ENCODE measurements around the gene AP1S3.
"Not testable (repeated sequence)": the region's sequence is repeated elsewhere in the genome, so short reads cannot be mapped to it uniquely, and the experiment has no call there.

Gene AP1S3

DNA sequence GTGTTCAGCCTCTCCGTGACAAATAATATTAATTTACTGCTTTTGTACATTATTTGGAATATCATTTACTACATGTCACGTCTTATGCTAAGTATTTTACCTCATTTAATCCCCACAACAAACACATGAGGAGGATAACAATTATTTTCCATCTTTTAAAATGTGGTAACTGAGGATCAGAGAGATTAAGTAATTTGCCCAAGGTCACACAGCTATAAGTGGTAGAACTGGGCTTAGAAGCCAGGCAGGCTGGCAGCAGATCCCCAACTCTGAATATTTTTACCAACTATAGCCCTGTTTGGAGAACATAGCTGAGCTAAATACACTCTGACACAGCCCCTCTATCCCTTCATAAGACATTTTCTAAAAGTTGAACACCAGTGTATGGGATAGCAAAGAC, 24.1 kb downstream of the AP1S3 start:
- Histone ChIP-seq H3K9me3 (no peaks in the 10 kb centered on the region), H3K36me3 (replicated peaks) (no peaks in the 10 kb centered on the region), H3K4me1 (peaks cover 9% of the 10 kb centered on the region), H3K27me3 (ENCODE audit: low read depth) (no peaks in the 10 kb centered on the region), H3K4me3 (no peak overlapping the region)
- no peak for DNase-seq (ENCODE audit: low spot score in 2 of 2)
- in situ Hi-C loops (cut with MboI; ENCODE audit: low sequenced_read_pairs) = no loop called here

DNA sequence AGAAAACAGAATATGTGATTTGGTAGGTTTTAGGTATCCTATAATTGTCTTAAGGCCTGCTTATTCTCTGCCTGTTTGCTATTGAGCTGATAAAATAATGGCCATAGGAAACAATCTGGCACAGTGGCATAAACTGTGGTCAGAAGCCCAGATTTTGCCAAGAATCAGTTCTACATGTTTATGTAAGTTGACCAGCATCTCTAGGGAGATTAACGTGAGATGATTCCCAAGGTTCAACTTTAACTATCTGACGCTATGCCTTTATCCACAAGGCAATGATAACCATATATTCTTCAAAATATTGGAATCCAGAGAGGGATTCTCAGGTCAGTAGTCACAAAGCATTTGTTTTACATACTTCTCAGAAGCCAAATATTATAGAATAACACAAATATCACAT, 25.6 kb downstream of the AP1S3 start:
- Histone ChIP-seq H3K4me3 (no peak overlapping the region), H3K9me3 (no peaks in the 10 kb centered on the region), H3K27me3 (ENCODE audit: low read depth) (no peaks in the 10 kb centered on the region), H3K4me1 (peaks cover 9% of the 10 kb centered on the region), H3K36me3 (replicated peaks) (no peaks in the 10 kb centered on the region)
- no peak for DNase-seq (ENCODE audit: low spot score in 2 of 2)
- in situ Hi-C loops (cut with MboI; ENCODE audit: low sequenced_read_pairs) = no loop called here

DNA sequence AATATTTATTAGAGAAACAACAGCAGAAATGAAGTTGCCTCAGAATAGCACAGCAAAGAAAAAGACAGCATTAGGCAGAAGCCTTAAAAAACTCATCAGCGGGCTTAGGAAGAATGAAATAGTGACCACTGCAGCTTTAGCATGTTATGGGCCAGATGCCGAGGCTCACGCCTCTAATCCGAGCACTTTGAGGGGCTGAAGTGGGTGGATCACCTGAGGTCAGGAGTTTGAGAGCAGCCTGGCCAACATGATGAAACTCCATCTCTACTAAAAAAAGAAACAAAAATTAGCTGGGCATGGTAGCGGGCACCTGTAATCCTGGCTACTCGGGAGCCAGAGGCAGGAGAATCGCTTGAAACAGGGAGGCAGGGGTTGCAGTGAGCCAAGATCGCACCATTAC, 32.4 kb downstream of the AP1S3 start:
- no peak for DNase-seq (ENCODE audit: low spot score in 2 of 2)
- H3K36me3 ChIP-seq (replicated peaks) = no peaks in the 10 kb centered on the region
- H3K4me3 ChIP-seq = no peak overlapping the region
- no peaks in the 10 kb centered on the region for H3K4me1 ChIP-seq
- no peaks in the 10 kb centered on the region for H3K27me3 ChIP-seq (ENCODE audit: low read depth)
- no peaks in the 10 kb centered on the region for H3K9me3 ChIP-seq
- in situ Hi-C loops (cut with MboI; ENCODE audit: low sequenced_read_pairs) = no loop called here

DNA sequence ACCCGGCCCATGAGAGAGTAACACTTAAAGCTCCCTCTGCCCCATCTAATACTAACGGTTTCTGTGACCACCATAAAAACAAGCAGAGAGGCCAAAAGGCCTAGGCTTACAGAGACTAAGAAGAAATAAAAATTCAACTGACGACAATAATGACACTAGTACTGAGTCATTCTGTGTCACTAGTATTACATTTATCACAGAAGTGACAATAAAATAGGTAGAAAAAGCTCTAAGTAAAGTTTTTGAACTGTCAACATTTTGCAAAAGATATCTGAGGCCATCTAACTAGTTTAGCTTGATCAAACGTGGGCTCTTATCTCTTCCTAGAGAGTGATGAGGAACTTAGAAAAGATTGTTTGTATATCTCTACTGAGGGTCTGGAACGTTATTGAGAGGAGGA, 35.6 kb downstream of the AP1S3 start:
- no peak for DNase-seq (ENCODE audit: low spot score in 2 of 2)
- in situ Hi-C loops (cut with MboI; ENCODE audit: low sequenced_read_pairs) = no loop called here
- no peaks in the 10 kb centered on the region for H3K36me3 ChIP-seq (replicated peaks)
- no peaks in the 10 kb centered on the region for H3K9me3 ChIP-seq
- no peaks in the 10 kb centered on the region for H3K4me1 ChIP-seq
- no peak overlapping the region for H3K4me3 ChIP-seq
- H3K27me3 ChIP-seq (ENCODE audit: low read depth) = no peaks in the 10 kb centered on the region

DNA sequence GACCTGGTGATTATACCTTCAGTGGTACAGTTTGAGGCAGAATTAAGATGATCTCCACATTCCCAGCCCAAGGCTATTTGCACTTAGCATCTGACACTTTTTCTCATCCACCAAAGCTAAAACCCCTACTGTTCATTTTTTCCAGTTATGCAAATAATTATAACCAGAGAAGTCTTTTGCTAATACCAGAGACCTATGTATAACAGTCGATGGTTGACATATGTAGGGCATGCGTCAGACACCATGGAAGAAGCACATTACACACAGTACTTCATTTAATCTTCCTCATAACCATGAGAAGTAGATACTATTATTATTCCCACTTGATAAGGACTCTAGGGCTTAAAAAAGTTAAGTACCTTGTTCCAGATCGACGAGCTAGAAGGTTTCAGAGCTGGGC, 36.5 kb downstream of the AP1S3 start:
- Histone ChIP-seq H3K4me1 (no peaks in the 10 kb centered on the region), H3K36me3 (replicated peaks) (no peaks in the 10 kb centered on the region), H3K4me3 (no peak overlapping the region), H3K27me3 (ENCODE audit: low read depth) (no peaks in the 10 kb centered on the region), H3K9me3 (no peaks in the 10 kb centered on the region)
- no peak for DNase-seq (ENCODE audit: low spot score in 2 of 2)
- in situ Hi-C loops (cut with MboI; ENCODE audit: low sequenced_read_pairs) = no loop called here

DNA sequence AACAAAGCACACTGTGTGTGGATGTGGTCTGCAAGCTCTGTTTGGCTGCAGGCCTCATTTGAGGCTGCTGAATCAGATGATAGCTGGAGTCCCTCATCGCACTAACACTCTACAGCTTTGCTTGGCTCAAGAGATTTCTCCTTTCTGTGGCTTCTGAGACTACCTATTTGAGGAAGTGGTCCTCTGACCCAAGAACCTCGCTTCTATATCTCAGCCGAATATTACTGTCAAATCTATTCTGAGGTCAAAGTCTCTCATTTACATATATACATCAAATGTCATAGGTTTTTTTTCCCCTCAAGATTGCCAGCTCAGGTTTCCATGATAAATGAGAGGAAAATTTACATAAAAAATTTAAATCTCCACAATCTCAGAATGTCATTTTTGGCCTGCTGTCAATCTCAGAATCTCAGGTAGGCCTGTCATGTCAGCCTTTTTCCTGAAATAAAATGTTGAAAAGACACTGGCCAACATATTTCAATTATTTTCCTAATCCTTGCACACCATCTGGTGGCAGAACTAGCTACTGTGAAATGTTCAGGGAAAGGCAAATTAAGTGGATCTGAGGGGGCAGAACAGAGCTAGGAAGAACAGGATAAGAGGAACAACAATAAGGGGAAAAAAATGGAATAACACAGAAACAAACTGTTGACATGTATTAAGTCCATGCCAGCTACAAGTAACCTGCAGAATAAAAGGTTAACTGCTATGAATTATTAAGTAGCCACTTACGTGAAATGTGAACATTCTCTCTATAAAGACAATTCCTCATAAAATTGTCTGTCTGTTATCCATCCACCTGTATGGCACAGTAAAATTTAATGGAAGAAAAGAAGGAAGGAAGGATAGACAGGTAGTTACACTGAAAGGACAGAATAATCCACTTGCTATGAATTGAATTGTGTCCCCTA, 39.3 kb downstream of the AP1S3 start:
- Histone ChIP-seq H3K4me3 (no peak overlapping the region), H3K27me3 (ENCODE audit: low read depth) (no peaks in the 10 kb centered on the region), H3K4me1 (no peaks in the 10 kb centered on the region), H3K9me3 (no peaks in the 10 kb centered on the region), H3K36me3 (replicated peaks) (no peaks in the 10 kb centered on the region)
- in situ Hi-C loops (cut with MboI; ENCODE audit: low sequenced_read_pairs) = no loop called here
- DNase-seq (ENCODE audit: low spot score in 2 of 2) = no peak

DNA sequence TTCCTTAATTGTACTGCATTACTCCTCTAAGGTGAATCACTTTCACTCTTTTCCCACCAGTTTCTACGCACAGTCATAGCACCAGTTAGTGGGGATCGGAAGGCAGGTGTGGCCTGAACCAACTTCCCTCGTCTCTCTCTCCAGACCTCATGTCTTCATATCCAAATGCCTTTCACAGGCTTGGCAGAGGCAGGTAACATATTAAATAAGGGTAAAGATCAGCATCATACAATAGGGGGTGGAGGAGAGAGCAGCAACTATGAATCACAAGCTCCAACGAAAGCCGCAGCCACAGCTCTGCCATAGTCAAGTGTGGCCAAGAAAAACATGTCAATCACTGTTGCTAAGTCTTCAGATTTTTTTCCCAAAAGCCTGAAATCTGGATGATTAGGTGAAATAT, 40.3 kb downstream of the AP1S3 start:
- no peaks in the 10 kb centered on the region for H3K4me1 ChIP-seq
- H3K36me3 ChIP-seq (replicated peaks) = no peaks in the 10 kb centered on the region
- no peaks in the 10 kb centered on the region; the same call in 1 of the 2 replicates for H3K9me3 ChIP-seq
- no peak overlapping the region for H3K4me3 ChIP-seq
- DNase-seq (ENCODE audit: low spot score in 2 of 2) = no peak
- no peaks in the 10 kb centered on the region for H3K27me3 ChIP-seq (ENCODE audit: low read depth)
- in situ Hi-C loops (cut with MboI; ENCODE audit: low sequenced_read_pairs) = no loop called here

DNA sequence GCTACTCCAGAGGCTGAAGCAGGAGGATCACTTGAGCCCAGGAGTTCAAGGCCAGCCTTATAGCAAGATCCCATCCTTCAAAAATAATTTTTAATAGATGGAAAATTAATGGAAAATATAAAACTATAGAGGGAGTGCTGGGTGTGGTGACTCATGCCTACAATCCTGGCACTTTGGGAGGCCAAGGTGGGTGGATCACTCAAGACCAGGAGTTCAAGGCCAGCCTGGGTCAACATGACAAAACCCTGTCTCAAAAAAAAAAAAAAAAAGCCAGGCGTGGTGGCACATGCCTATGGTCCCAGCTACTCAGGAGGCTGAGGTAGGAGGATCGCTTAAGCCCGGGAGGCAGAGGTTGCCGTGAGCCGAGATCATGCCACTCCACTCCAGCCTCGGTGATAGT, 48.0 kb downstream of the AP1S3 start:
- Histone ChIP-seq H3K4me1 (no peaks in the 10 kb centered on the region), H3K27me3 (ENCODE audit: low read depth) (no peaks in the 10 kb centered on the region), H3K36me3 (replicated peaks) (no peaks in the 10 kb centered on the region), H3K4me3 (no peak overlapping the region), H3K9me3 (no peaks in the 10 kb centered on the region; the same call in 1 of the 2 replicates)
- DNase-seq (ENCODE audit: low spot score in 2 of 2) = no peak
- in situ Hi-C loops (cut with MboI; ENCODE audit: low sequenced_read_pairs) = no loop called here

DNA sequence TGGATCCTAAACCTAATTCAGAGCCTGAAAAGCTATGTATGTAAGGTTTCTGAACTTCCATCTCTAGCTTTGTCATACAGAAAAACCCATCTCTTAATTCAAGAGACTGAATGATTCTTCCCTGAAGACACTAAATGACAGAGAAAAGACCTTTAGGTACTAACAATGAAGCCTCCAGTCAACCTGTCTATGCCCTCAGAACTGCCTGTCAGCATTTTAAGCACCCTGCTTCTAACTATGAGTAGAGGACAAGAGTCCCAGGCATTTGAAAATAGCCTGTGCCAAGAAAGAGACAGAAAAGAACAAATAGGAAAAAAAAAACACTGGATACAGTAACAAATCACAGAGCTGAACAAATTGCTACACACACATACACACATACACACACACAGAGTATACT, 48.6 kb downstream of the AP1S3 start:
- Histone ChIP-seq H3K4me3 (no peak overlapping the region), H3K27me3 (ENCODE audit: low read depth) (no peaks in the 10 kb centered on the region), H3K4me1 (no peaks in the 10 kb centered on the region), H3K36me3 (replicated peaks) (no peaks in the 10 kb centered on the region), H3K9me3 (no peaks in the 10 kb centered on the region; the same call in 1 of the 2 replicates)
- in situ Hi-C loops (cut with MboI; ENCODE audit: low sequenced_read_pairs) = no loop called here
- DNase-seq (ENCODE audit: low spot score in 2 of 2) = no peak

DNA sequence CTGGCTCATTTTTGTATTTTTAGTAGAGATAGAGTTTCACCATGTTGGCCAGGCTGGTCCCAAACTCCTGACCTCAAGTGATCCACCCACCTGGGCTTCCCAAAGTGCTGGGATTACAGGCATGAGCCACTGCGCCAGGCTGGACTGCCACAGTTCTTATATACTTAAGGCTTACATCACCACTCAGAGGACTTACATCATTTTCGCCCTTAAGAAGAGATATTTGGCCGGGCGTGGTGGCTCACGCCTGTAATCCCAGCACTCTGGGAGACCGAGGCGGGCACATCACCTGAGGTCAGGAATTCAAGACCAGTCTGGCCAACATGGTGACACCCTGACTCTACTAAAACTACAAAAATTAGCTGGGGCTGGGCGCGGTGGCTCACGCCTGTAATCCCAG, 49.3 kb downstream of the AP1S3 start:
- DNase-seq (ENCODE audit: low spot score in 2 of 2); in situ Hi-C loops (cut with MboI; ENCODE audit: low sequenced_read_pairs); H3K27me3 ChIP-seq (ENCODE audit: low read depth): not testable (repeated sequence)

DNA sequence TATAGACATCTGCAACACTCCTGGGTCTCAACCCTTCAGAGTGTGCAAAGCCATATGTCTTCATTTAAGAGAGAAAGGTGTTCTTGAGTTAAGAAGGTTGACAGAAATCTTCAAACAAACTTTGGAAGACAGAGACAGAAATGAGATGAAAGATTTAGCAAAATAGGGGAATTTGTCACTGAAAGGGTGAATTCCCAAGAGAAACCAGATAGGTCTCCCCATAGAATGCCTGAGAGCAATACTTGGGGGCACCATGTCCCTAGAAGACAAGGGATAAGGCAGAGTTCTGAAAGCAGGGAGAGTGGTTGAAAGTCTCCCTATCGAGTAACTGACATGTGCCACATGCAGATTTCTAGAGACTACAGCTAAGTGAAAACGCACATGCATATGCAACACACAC, 50.0 kb downstream of the AP1S3 start:
- no peak overlapping the region for H3K4me3 ChIP-seq
- H3K9me3 ChIP-seq = no peaks in the 10 kb centered on the region; the same call in 1 of the 2 replicates
- in situ Hi-C loops (cut with MboI; ENCODE audit: low sequenced_read_pairs) = no loop called here
- no peaks in the 10 kb centered on the region for H3K27me3 ChIP-seq (ENCODE audit: low read depth)
- DNase-seq (ENCODE audit: low spot score in 2 of 2) = no peak
- H3K4me1 ChIP-seq = no peaks in the 10 kb centered on the region; the same call in 1 of the 2 replicates
- no peaks in the 10 kb centered on the region for H3K36me3 ChIP-seq (replicated peaks)

More for the DNA sequence above, 49.3 kb downstream of the AP1S3 start:
- H3K4me3 ChIP-seq; H3K9me3 ChIP-seq; H3K4me1 ChIP-seq; H3K36me3 ChIP-seq (replicated peaks): not testable (repeated sequence)

DNA sequence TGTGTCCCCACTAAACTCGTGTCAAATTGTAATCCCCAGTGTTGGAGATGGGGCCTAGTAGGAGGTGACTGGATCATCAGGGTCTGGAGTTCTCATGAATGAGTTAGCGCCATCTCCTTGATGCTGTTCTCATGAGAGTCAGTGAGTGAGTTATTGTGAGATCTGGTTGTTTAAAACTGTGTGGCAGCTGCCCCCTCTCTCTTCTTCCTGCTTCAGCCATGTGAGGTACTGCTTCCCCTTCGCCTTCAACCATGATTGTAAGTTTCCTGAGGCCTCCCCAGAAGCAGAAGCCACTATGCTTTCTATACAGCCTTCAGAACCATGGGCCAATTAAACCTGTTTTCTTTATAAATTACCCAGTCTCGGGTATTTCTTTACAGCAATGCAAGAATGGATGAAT, 50.4 kb downstream of the AP1S3 start:
- DNase-seq (ENCODE audit: low spot score in 2 of 2) = no peak
- in situ Hi-C loops (cut with MboI; ENCODE audit: low sequenced_read_pairs) = no loop called here
- Histone ChIP-seq H3K9me3 (no peaks in the 10 kb centered on the region), H3K27me3 (ENCODE audit: low read depth) (no peaks in the 10 kb centered on the region), H3K4me3 (no peak overlapping the region), H3K4me1 (no peaks in the 10 kb centered on the region; the same call in 1 of the 2 replicates), H3K36me3 (replicated peaks) (no peaks in the 10 kb centered on the region)

DNA sequence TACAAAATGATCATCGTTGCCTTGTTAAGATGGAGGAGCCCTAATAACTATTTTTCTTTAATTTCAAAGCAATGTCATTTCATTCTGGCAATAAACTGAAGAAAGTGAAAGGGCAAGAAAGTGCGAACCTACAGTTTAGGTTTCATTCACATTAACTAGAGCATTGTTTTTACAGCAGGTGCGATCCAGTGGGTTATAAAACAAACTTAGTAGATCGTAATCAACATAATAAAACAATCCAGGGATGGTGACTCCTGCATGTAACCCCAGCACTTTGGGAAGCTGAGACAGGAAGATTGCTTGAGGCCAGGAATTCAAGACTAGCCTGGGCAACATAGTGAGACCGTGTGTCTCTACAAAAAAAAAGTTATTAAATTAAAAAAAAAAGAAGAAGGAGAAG, 51.1 kb downstream of the AP1S3 start:
- Histone ChIP-seq H3K9me3 (no peaks in the 10 kb centered on the region), H3K4me1 (no peaks in the 10 kb centered on the region; the same call in 1 of the 2 replicates), H3K36me3 (replicated peaks) (no peaks in the 10 kb centered on the region), H3K27me3 (ENCODE audit: low read depth) (no peaks in the 10 kb centered on the region), H3K4me3 (no peak overlapping the region)
- no peak for DNase-seq (ENCODE audit: low spot score in 2 of 2)
- in situ Hi-C loops (cut with MboI; ENCODE audit: low sequenced_read_pairs) = no loop called here

DNA sequence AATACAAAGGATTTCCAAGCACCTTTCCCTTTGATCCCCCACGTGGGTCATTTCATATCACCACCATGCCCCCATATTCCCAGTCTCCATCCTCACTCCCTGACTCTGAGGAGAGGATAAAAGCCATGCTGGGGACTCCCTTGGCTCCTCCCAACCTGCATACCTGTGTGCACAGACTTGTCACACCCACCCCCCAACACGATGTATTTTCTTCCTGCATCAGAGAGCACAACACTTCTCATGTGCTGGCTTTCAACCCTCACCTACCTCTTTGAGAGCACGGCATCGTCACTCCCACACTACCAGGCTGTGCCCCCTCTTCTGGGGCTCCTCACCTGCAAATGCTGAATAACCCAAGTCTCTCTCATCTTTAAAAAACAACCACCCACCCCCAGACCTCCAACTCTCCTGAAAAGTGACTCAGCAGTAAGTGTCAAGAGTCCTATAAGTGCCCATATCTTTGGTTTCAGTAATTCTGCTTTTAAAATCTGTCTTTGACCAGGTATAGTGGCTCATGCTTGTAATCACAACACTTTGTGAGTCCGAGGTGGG, 53.1 kb downstream of the AP1S3 start:
- in situ Hi-C loops (cut with MboI; ENCODE audit: low sequenced_read_pairs) = no loop called here
- Histone ChIP-seq H3K4me1 (no peaks in the 10 kb centered on the region; the same call in 1 of the 2 replicates), H3K4me3 (no peak overlapping the region), H3K9me3 (no peaks in the 10 kb centered on the region), H3K27me3 (ENCODE audit: low read depth) (no peaks in the 10 kb centered on the region), H3K36me3 (replicated peaks) (no peaks in the 10 kb centered on the region)
- no peak for DNase-seq (ENCODE audit: low spot score in 2 of 2)

Data from HAP-1 (cell line).